Stomach smooth muscle (tissue), 2 donors: ENCODE measurements around the gene PLAAT4.
"Not testable (repeated sequence)": the region's sequence is repeated elsewhere in the genome, so short reads cannot be mapped to it uniquely, and the experiment has no call there.

Experiments used
- H3K27ac ChIP-seq: one replicate; pipeline ENCODE4 v1.7.0; 2013; ENCODE audit warnings: mild to moderate bottlenecking, low read length, inconsistent platforms
- H3K27me3 ChIP-seq, 2 donors: one replicate each; pipeline ENCODE4 v1.7.0; 2013; ENCODE audit warnings: low read length in 2 of 2; ENCODE audit not compliant: insufficient read depth in 2 of 2, control insufficient read depth in 1 of 2
- H3K36me3 ChIP-seq, 2 donors: one replicate each; pipeline ENCODE4 v1.7.0; 2013; ENCODE audit warnings: low read length in 2 of 2; ENCODE audit not compliant: control insufficient read depth in 2 of 2, insufficient read depth in 2 of 2
- H3K4me1 ChIP-seq: one replicate; pipeline ENCODE4 v1.7.0; 2013; ENCODE audit warnings: low read length; ENCODE audit not compliant: control insufficient read depth, insufficient read depth
- H3K4me3 ChIP-seq, 2 donors: one replicate each; pipeline ENCODE4 v1.7.0; 2013; ENCODE audit warnings: low read length in 2 of 2
- H3K9ac ChIP-seq, 2 donors: one replicate each; pipeline ENCODE4 v1.7.0; 2013; ENCODE audit warnings: low read length in 2 of 2, mild to moderate bottlenecking in 1 of 2
- H3K9me3 ChIP-seq, 2 donors: one replicate each; pipeline ENCODE4 v1.7.0; 2013; ENCODE audit warnings: low read length in 2 of 2; ENCODE audit not compliant: control insufficient read depth in 2 of 2
- donor health status: healthy.
- donor health status: Pancreatic carcinoma.

PLAAT4 gene

DNA sequence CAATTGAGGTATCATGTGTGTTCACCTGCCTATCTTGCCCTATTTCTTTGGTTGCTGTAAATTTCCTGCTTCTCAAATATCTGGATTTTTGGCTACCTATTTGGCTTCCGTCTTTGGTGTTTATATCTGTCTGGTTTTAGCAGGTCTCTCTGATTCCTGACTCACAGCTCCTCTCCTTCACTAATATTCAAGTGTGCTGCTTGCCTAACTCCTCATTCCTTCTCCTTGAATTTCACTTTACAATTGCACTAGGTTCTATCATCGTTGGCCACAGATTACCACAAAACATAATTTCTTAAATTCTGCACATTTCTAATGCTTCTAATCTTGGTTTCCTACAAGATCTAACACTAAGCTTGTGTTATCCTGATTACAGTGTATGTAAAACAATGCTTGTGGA is 5.9 kb downstream of the PLAAT4 start:
- not testable (repeated sequence) for H3K9me3 ChIP-seq, H3K27ac ChIP-seq, H3K9ac ChIP-seq, H3K4me3 ChIP-seq, H3K27me3 ChIP-seq
- H3K36me3 ChIP-seq: peaks cover 8 to 23% of the 10 kb centered on the region in 2 donors
- H3K4me1 ChIP-seq: peaks cover 14% of the 10 kb centered on the region

DNA sequence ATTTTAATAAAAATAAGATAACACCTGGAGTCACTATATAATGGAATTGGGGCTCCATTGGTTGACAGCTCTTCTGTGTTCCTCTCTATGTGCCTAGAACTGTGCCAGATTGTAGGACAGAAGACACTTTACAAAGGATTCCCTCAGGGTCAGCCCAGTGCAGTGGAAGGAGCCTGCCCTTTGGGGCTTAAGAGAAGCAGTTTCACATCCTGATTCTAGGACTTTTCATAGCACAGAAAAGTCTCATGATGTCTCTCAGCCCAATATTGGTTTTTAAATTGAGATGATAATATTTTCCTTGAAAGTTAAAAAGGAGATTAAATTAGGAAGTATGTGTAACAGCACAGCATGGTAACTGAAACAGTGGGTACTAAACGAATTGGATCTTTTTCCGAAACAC is 7.1 kb downstream of the PLAAT4 start:
- Histone ChIP-seq H3K9ac (no peak overlapping the region), H3K4me3 (no peak overlapping the region), H3K4me1 (peaks cover 2% of the 10 kb centered on the region), H3K9me3 (no peaks in the 10 kb centered on the region), H3K27ac (no peak overlapping the region), H3K36me3 (peaks cover 8 to 23% of the 10 kb centered on the region in 2 donors), H3K27me3 (no peaks in the 10 kb centered on the region)

DNA sequence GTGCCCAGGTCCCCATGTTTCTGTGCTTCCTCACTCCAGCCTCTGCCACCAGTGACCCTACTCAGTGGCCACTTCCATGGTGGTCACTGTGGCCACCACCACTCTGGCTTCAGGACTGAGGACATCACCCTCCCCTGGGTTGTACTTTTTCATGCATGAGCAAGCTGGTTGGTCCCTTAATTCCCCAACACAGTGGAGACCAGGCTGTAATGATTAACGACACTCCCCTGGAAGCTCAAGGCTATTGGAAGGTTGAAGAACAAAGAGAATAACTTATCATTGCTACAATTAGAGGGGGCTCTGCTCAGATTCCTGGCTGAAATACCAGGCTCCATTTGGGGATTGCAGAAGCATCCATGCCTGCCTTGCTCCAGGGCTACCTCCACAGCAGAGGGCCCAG is 10.5 kb downstream of the PLAAT4 start:
- no peak overlapping the region for H3K27ac ChIP-seq
- no peaks in the 10 kb centered on the region for H3K27me3 ChIP-seq
- H3K4me1 ChIP-seq: no peaks in the 10 kb centered on the region
- peaks cover 8 to 23% of the 10 kb centered on the region in 2 donors for H3K36me3 ChIP-seq
- no peak overlapping the region for H3K9ac ChIP-seq
- H3K9me3 ChIP-seq: no peaks in the 10 kb centered on the region
- no peak overlapping the region for H3K4me3 ChIP-seq

DNA sequence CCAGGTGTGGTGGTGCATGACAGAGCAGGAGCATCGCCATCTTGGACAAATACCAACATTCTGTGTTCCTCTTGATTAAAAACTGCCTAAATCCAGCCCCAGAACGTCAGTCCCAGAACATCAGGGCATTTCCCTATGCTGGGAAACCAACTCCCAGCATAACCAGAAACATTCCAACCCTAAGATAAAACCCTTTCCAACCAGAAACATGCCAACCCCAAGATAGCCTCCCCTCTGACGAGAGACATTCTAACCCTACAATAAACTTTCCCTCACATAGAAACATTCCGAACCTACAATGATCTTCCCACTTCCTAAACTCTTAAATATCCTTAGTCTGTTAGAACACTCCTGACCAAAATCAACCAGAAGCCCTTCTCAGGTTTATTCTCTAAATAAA is 11.6 kb downstream of the PLAAT4 start:
- H3K36me3 ChIP-seq: peaks cover 8 to 23% of the 10 kb centered on the region in 2 donors
- H3K9ac ChIP-seq: no peak overlapping the region

DNA sequence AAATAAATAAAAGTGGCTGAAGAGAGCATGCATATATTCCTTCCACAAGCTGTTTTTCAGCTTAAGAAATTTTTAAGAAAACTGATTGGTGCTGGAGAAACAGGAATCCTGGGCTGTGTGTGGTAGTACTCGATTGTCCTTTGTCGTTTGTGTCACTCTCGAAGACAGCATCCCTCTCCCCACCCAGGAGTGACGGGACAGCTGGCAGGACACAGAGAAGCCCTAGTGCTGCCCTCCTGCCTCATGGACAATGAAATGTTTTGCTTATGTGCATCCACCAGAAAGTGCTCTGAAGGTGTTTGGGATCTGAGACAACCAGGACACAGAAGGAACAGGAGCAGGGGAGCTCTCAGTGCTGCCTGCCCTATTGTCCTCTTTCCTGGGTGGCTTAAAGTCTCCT is 12.8 kb downstream of the PLAAT4 start:
- Histone ChIP-seq H3K4me1 (no peaks in the 10 kb centered on the region), H3K27ac (no peak overlapping the region), H3K27me3 (no peaks in the 10 kb centered on the region), H3K9me3 (no peaks in the 10 kb centered on the region), H3K4me3 (no peak overlapping the region), H3K36me3 (peaks cover 8 to 23% of the 10 kb centered on the region in 2 donors), H3K9ac (no peak overlapping the region)

More for the DNA sequence above, 11.6 kb downstream of the PLAAT4 start:
- Histone ChIP-seq H3K4me3 (no peak overlapping the region), H3K9me3 (no peaks in the 10 kb centered on the region), H3K27ac (no peak overlapping the region), H3K4me1 (no peaks in the 10 kb centered on the region), H3K27me3 (no peaks in the 10 kb centered on the region)

DNA sequence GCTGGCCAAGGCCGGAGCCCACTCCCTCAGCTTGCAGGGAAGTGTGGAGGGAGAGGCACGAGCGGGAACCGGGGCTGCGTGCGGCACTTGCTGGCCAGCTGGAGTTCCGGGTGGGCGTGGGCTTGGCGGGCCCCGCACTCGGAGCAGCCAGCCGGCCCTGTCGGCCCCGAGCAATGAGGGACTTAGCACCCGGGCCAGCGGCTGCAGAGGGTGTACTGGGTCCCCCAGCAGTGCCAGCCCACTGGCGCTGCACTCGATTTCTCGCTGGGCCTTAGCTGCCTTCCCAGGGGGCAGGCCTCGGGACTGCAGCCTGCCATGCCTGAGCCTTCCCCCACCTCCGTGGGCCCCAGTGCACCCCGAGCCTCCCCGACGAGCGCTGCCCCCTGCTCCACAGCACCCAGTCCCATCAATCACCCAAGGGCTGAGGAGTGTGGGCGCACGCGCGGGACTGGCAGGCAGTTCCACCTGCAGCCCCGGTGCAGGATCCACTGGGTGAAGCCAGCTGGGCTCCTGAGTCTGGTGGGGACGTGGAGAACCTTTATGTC is 13.6 kb downstream of the PLAAT4 start:
- H3K9ac ChIP-seq, H3K9me3 ChIP-seq, H3K4me1 ChIP-seq, H3K27me3 ChIP-seq, H3K27ac ChIP-seq, H3K4me3 ChIP-seq: not testable (repeated sequence)
- peaks cover under 1 to 17% of the 10 kb centered on the region in 2 donors for H3K36me3 ChIP-seq

DNA sequence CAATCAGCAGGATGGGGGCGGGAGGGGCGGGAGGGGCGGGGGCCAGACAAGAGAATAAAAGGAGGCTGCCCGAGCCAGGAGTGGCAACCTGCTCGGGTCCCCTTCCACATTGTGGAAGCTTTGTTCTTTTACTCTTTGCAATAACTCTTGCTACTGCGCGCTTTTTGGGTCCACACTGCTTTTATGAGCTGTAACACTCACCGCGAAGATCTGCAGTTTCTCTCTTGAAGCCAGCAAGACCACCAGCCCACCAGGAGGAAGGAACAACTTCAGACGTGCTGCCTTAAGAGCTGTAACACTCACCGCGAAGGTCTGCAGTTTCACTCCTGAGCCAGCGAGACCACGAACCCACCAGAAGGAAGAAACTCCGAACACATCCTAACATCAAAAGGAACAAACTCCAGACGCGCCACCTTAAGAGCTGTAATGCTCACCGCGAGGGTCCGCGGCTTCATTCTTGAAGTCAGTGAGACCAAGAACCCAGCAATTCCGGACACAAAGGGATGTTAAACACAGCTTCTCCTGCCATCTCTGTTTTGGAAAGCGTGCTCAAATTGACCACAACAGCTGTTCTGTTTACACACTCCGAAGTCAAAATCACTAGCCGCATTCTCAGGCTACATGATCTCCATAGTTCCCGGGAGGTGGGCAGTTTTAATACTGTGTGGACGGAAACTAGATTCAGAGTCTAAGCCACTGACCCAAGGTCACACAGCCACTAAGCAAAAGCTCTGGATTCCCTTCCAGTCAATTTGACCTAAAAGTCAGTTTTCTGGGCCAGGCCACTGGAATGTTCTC is 14.7 kb downstream of the PLAAT4 start:
- H3K4me1 ChIP-seq: no peaks in the 10 kb centered on the region
- no peak overlapping the region for H3K4me3 ChIP-seq
- H3K9ac ChIP-seq: no peak overlapping the region
- peaks cover 0 to 11% of the 10 kb centered on the region in 2 donors for H3K36me3 ChIP-seq
- H3K27me3 ChIP-seq: no peaks in the 10 kb centered on the region
- H3K27ac ChIP-seq: no peak overlapping the region
- H3K9me3 ChIP-seq: no peaks in the 10 kb centered on the region

DNA sequence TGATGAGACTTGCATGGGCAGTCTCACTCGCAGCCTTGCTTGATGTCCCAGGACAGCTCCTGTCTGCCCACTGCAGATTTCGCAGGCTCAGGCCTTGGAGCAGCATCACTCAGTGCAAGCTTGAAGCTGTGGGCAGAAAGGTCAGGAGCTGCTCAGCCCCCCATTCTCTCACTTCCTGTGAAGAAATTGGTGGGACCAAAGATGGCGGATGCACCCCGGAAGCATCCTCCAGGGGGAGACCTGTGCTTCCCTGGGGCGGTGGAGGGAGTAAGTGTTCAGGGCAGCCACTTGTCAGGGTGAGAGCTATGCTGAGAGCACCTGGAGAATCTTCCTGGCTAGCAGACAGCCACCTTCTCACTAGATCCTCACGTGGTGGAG is 15.3 kb downstream of the PLAAT4 start:
- H3K9ac ChIP-seq: no peak overlapping the region
- no peak overlapping the region for H3K4me3 ChIP-seq
- no peaks in the 10 kb centered on the region for H3K27me3 ChIP-seq
- no peak overlapping the region for H3K27ac ChIP-seq
- H3K36me3 ChIP-seq: peaks cover 0 to 5% of the 10 kb centered on the region in 2 donors
- H3K9me3 ChIP-seq: no peaks in the 10 kb centered on the region
- H3K4me1 ChIP-seq: no peaks in the 10 kb centered on the region

DNA sequence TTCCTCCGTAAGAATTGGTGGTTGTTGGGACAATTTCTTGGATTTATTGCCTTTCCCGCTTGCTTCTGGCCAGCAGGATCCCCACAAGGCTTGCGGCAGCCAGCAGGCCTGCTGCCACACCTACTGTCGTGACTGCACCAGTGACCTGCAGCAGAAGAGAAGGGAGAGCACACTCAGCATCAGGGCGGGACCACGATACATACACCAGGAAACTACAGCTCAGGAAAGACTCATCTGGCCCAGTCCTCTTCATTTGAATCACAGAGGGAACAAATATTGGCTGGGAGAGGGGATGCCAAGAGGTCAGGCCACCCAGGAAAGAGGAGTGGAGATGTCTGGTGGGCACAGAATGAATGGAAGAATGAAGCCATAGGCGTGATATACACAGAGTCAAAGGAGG is 16.3 kb downstream of the PLAAT4 start:
- H3K4me1 ChIP-seq: no peaks in the 10 kb centered on the region
- no peaks in the 10 kb centered on the region for H3K9me3 ChIP-seq
- H3K4me3 ChIP-seq: no peak overlapping the region
- H3K27me3 ChIP-seq: no peaks in the 10 kb centered on the region
- H3K9ac ChIP-seq: no peak overlapping the region
- no peak overlapping the region for H3K27ac ChIP-seq
- no peaks in the 10 kb centered on the region for H3K36me3 ChIP-seq

DNA sequence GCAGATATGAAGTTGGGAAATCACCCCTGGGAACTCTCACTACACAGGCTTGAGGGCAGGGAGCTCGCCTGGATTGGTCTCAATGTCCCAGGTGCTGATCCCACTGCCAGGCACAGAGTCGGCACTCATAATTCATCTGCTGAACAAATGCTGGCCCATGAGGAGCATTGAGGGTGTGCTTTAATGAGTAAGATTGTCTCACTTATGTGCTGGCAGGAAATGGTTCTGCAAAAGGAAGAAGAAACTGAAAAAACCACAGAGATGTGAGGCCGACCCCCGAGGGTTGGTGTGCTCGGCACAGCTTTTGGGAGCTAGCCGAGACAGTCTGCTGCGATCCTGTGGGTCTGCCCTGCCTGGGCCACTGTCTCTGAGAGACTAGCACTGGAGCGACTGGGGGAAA is 17.2 kb downstream of the PLAAT4 start:
- Histone ChIP-seq H3K9me3 (no peaks in the 10 kb centered on the region), H3K4me1 (no peaks in the 10 kb centered on the region), H3K27me3 (no peaks in the 10 kb centered on the region), H3K27ac (no peak overlapping the region), H3K4me3 (no peak overlapping the region), H3K9ac (no peak overlapping the region), H3K36me3 (no peaks in the 10 kb centered on the region)

DNA sequence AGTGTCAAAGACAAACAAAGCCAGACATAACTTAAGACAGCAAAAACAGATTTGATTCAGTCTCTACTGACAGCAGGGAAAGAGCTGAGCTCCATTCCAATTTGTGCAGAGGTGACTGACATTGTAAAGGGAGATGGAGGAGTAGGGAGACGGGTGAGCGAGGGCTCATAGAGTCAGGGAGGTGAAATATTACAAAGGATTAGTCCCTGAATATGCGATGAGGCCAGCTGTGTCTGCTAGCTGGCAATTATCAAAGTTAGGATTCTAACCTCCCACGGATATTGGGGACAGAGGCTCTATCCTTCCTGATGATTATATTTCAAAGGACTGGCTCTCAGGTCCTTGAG is 18.2 kb downstream of the PLAAT4 start:
- H3K27me3 ChIP-seq: no peaks in the 10 kb centered on the region
- no peaks in the 10 kb centered on the region for H3K36me3 ChIP-seq
- H3K4me3 ChIP-seq: no peak overlapping the region
- no peak overlapping the region for H3K27ac ChIP-seq
- H3K9me3 ChIP-seq: no peaks in the 10 kb centered on the region
- no peak overlapping the region for H3K9ac ChIP-seq
- H3K4me1 ChIP-seq: no peaks in the 10 kb centered on the region
